ENCODE results near the gene A3GALT2. TPM values are rescaled to one million over a fixed set of nuclear protein-coding genes. Genes with fewer than 3 reads are reported as not detected.

Gene A3GALT2
- polyA plus RNA-seq, 2 of the 4 experiments (the other 2 are of a cell fraction), result not detected

GRCh38 chr1:33338440-33339211 lies 17.7 kb upstream of the A3GALT2 start:
- DNase-seq (ENCODE audit: low read depth in 1 of 2, low spot score in 1 of 2), result no peak
- Histone ChIP-seq H3K4me3 (no peak overlapping the region), H3K4me1 (peaks cover 69% of the 10 kb centered on the region), H3K4me2 (peak overlapping the region; percentile 47), H3K27ac (peak overlapping the region; percentile 49 to 63; a peak in 4 of 6 replicates), H3K9me3 (no peaks in the 10 kb centered on the region)
- WGBS (ENCODE audit: missing lambda C conversion rate), result 67% methylated on average over 14 of the region's 14 CpGs
- CTCF ChIA-PET, result interaction anchor here (0.8 to 1.7 kb wide), 5 partner anchors 30 to 117 kb away, joined by 3 to 7 read pairs (median 4); no protein-coding TSS in a partner anchor
- POLR2A ChIA-PET, result no interaction called here
- no peak for ATAC-seq
- TF ChIP-seq CTCF (IDR thresholded peaks at IDR 0.05), result no peak
- TF ChIP-seq RAD21 (conservative IDR thresholded peaks at IDR 0.05 in 1 of 2, IDR thresholded peaks at IDR 0.05 in 1 of 2), result no peak
- no peak for TF ChIP-seq ZFP36 (IDR thresholded peaks at IDR 0.05; ENCODE audit: borderline replicate concordance, partially characterized antibody)
- TF ChIP-seq NPAS2 (CRISPR knock-in tag; IDR thresholded peaks at IDR 0.05; ENCODE audit: borderline replicate concordance), result no peak
- no peak for TF ChIP-seq JUNB (IDR thresholded peaks at IDR 0.05)
- TF ChIP-seq CHD4 (IDR thresholded peaks at IDR 0.05; ENCODE audit: borderline replicate concordance), result no peak
- TF ChIP-seq POLR2A (IDR thresholded peaks at IDR 0.05; ENCODE audit: low read length), result no peak
- TF ChIP-seq RNF2 (IDR thresholded peaks at IDR 0.05; ENCODE audit: borderline replicate concordance, low read depth), result no peak
- no peak for TF ChIP-seq EP300 (IDR thresholded peaks at IDR 0.05)
- TF ChIP-seq SREBF2 (IDR thresholded peaks at IDR 0.05), result no peak
- no peak for TF ChIP-seq FOXS1 (CRISPR knock-in tag; IDR thresholded peaks at IDR 0.05)
- no peak for TF ChIP-seq TP53 (CRISPR knock-in tag; IDR thresholded peaks at IDR 0.05)
- FAIRE-seq, result no peak

GRCh38 chr1:33338048-33338439 lies 17.1 kb upstream of the A3GALT2 start:
- ChIA-PET CTCF (interaction anchor here (0.8 to 1.1 kb wide), 3 partner anchors 41 to 117 kb away, joined by 3 to 4 read pairs (median 3); no protein-coding TSS in a partner anchor), POLR2A (no interaction called here)
- 58% methylated on average over 1 of the region's 1 CpG for WGBS (ENCODE audit: missing lambda C conversion rate)
- Histone ChIP-seq H3K4me2 (peak overlapping the region; percentile 47), H3K4me1 (peaks cover 64% of the 10 kb centered on the region), H3K27ac (peak overlapping the region; percentile 49 to 63; a peak in 4 of 6 replicates), H3K9me3 (no peaks in the 10 kb centered on the region), H3K4me3 (no peak overlapping the region)
- DNase-seq (ENCODE audit: low read depth in 1 of 2, low spot score in 1 of 2) (no peak), ATAC-seq (no peak), FAIRE-seq (no peak)
- TF ChIP-seq NR3C1 (IDR thresholded peaks at IDR 0.05) (no peak), TFCP2L1 (CRISPR knock-in tag; IDR thresholded peaks at IDR 0.05) (no peak), FOSL2 (IDR thresholded peaks at IDR 0.05) (no peak), FOSL2 (CRISPR knock-in tag; IDR thresholded peaks at IDR 0.05) (no peak), USF2 (IDR thresholded peaks at IDR 0.05) (no peak), HMGXB4 (CRISPR knock-in tag; IDR thresholded peaks at IDR 0.05; ENCODE audit: borderline replicate concordance) (no peak), HDAC2 (IDR thresholded peaks at IDR 0.05) (no peak), ATOH8 (CRISPR knock-in tag; IDR thresholded peaks at IDR 0.05; ENCODE audit: low read depth) (no peak), CBX2 (IDR thresholded peaks at IDR 0.05; ENCODE audit: borderline replicate concordance, low read depth) (no peak)

All from A549 (cell line).